ENCODE measurements around the gene ACTR2.

Gene ACTR2

GRCh38 chr2:65287364-65287763 is 59.7 kb downstream of the ACTR2 start:
- Histone ChIP-seq H3K4me3 (ENCODE audit: insufficient read depth, low read length, poor library complexity, severe bottlenecking) (no peak overlapping the region), H3K9me3 (ENCODE audit: insufficient read depth, low read length) (no peaks in the 10 kb centered on the region), H3K9me2 (replicated peaks; ENCODE audit: insufficient read depth, low read length) (no peaks in the 10 kb centered on the region), H3K27me3 (ENCODE audit: low read length) (no peaks in the 10 kb centered on the region), H3K27ac (ENCODE audit: low read depth, low read length) (no peak overlapping the region), H3K9ac (ENCODE audit: low read length) (no peak overlapping the region), H4K20me1 (ENCODE audit: low read depth, low read length) (no peaks in the 10 kb centered on the region), H3K79me2 (ENCODE audit: insufficient read depth, low read length) (no peaks in the 10 kb centered on the region), H3F3A (ENCODE audit: insufficient read depth) (no peaks in the 10 kb centered on the region; the same call in 1 of the 2 replicates), H3K4me2 (ENCODE audit: low read depth, low read length, poor library complexity, severe bottlenecking) (no peak overlapping the region), H2AFZ (ENCODE audit: low read depth, low read length, severe bottlenecking) (no peak overlapping the region), H3K36me3 (ENCODE audit: low read length) (no peaks in the 10 kb centered on the region)
- TF ChIP-seq CTCF (IDR thresholded peaks at IDR 0.05; ENCODE audit: insufficient read depth, low read length, poor library complexity, severe bottlenecking) = no peak
- no peak for TF ChIP-seq EZH2phosphoT487 (conservative IDR thresholded peaks at IDR 0.05; ENCODE audit: low read length)

DNA sequence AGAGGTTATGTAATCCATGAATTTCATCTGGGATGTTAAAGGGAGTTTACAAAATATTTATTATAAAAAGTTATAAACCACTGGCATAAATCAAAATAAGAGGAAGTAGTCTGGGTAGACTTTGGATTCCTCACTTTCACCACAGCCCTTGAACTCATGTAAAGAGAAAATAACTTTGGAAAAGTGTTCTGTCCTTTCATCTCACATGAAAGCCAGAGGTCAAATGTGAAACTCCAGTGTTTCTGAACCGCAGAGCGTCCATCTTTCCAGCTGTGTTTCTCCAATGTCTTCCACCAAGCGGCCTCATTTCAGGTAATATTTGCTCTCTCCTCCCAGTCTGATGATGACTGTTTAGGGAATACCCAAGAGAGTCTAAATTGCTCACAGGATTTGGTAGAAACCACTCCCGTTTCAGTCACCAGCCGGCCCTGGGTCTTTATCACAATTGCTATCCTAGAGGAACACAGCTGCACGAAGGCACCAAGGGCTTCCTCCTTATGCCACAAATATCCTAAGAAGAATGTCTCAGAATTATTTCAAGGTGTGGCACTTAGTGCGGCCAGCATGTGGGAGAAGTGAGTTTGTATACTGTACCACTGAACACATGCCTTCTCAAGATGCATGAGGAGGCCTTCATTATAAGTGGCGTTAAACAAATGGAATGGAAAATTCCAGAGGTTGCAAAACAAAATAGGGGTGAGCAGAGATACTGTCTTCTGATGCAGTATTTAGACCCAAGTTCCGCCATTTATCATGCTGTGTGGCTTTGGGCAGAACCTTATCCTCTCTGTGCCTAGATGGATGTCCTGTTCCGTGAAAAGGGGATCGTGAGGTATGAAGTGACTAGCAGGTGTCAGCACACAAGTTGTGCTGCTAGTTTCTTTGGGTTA is 63.8 kb downstream of the ACTR2 start:
- Histone ChIP-seq H3K9me3 (ENCODE audit: insufficient read depth, low read length) (no peaks in the 10 kb centered on the region), H3K27me3 (ENCODE audit: low read length) (no peaks in the 10 kb centered on the region), H3K9ac (ENCODE audit: low read length) (no peak overlapping the region), H3K27ac (ENCODE audit: low read depth, low read length) (no peak overlapping the region), H3K36me3 (ENCODE audit: low read length) (no peaks in the 10 kb centered on the region), H3K4me2 (ENCODE audit: low read depth, low read length, poor library complexity, severe bottlenecking) (no peak overlapping the region), H4K20me1 (ENCODE audit: low read depth, low read length) (no peaks in the 10 kb centered on the region), H3F3A (ENCODE audit: insufficient read depth) (no peaks in the 10 kb centered on the region; the same call in 1 of the 2 replicates), H3K9me2 (replicated peaks; ENCODE audit: insufficient read depth, low read length) (no peaks in the 10 kb centered on the region), H2AFZ (ENCODE audit: low read depth, low read length, severe bottlenecking) (no peak overlapping the region), H3K79me2 (ENCODE audit: insufficient read depth, low read length) (no peaks in the 10 kb centered on the region), H3K4me3 (ENCODE audit: insufficient read depth, low read length, poor library complexity, severe bottlenecking) (no peak overlapping the region)
- TF ChIP-seq EZH2phosphoT487 (conservative IDR thresholded peaks at IDR 0.05; ENCODE audit: low read length) = no peak
- no peak for TF ChIP-seq CTCF (IDR thresholded peaks at IDR 0.05; ENCODE audit: insufficient read depth, low read length, poor library complexity, severe bottlenecking)

DNA sequence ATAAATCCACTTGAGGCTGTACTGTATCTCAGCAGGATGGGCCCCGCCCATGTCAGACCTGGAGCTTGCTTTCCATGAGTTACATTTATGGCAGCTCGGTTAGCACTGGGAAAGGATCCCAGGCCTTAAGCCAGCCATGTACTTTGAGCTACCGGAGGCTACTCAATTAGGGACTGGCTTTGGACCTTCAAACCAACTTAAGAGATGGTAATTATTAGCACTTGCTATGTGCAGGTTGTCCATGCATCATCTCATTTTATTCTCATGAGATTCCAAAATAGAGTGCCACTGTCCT is 64.4 kb downstream of the ACTR2 start:
- Histone ChIP-seq H3K9me2 (replicated peaks; ENCODE audit: insufficient read depth, low read length) (no peaks in the 10 kb centered on the region), H3K27me3 (ENCODE audit: low read length) (no peaks in the 10 kb centered on the region), H3K4me2 (ENCODE audit: low read depth, low read length, poor library complexity, severe bottlenecking) (no peak overlapping the region), H3K9me3 (ENCODE audit: insufficient read depth, low read length) (no peaks in the 10 kb centered on the region), H3F3A (ENCODE audit: insufficient read depth) (no peaks in the 10 kb centered on the region; the same call in 1 of the 2 replicates), H3K4me3 (ENCODE audit: insufficient read depth, low read length, poor library complexity, severe bottlenecking) (no peak overlapping the region), H4K20me1 (ENCODE audit: low read depth, low read length) (no peaks in the 10 kb centered on the region), H3K79me2 (ENCODE audit: insufficient read depth, low read length) (no peaks in the 10 kb centered on the region), H3K27ac (ENCODE audit: low read depth, low read length) (no peak overlapping the region), H3K9ac (ENCODE audit: low read length) (no peak overlapping the region), H3K36me3 (ENCODE audit: low read length) (no peaks in the 10 kb centered on the region), H2AFZ (ENCODE audit: low read depth, low read length, severe bottlenecking) (no peak overlapping the region)
- TF ChIP-seq EZH2phosphoT487 (conservative IDR thresholded peaks at IDR 0.05; ENCODE audit: low read length) = no peak
- TF ChIP-seq CTCF (IDR thresholded peaks at IDR 0.05; ENCODE audit: insufficient read depth, low read length, poor library complexity, severe bottlenecking) = no peak

Data from SU-DHL-6 (cell line).